ENCODE data around the gene ASCC2. TPM values are rescaled to one million over a fixed set of nuclear protein-coding genes. Genes with fewer than 3 reads are reported as not detected.

ASCC2 gene
- total RNA-seq, 1 experiment from 2014 or later, result 43.3 TPM

DNA sequence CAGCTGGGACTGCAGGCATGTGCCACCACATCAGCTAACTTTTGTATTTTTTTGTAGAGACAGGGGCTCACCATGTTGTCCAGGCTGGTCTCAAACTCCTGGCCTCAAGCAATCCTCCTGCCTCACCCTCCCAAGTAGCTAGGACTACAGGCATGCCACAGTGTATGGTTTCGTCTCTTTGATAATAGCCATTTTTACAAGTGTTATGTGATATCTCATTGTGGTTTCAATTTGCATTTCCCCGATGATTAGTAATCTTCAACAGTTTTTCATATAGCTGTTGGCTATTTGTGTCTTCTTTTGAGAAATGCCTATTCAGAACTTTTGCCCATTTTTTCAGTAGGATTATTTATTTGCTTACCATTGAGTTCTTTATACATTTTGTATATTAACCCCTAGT lies 35.9 kb upstream of the ASCC2 start:
- no TSS peak for BruUV-seq (replicated peaks)
- intact Hi-C loops (cut with micrococcal nuclease; ENCODE audit: unreplicated experiment), result no loop called here
- Histone ChIP-seq H2AFZ (no peak overlapping the region), H3F3A (ENCODE audit: insufficient read depth, low read depth) (no peaks in the 10 kb centered on the region; the same call in none of the 2 replicates), H3K27ac (no peak overlapping the region), H3K4me2 (no peak overlapping the region), H3K9me3 (ENCODE audit: insufficient read depth, low read depth) (no peaks in the 10 kb centered on the region), H3K9me2 (ENCODE audit: insufficient read depth) (no peaks in the 10 kb centered on the region), H3K36me3 (ENCODE audit: low read depth) (no peaks in the 10 kb centered on the region), H4K20me1 (ENCODE audit: insufficient read depth) (no peaks in the 10 kb centered on the region), H3K4me1 (replicated peaks; ENCODE audit: insufficient read depth) (no peaks in the 10 kb centered on the region), H3K79me2 (ENCODE audit: low read depth) (no peaks in the 10 kb centered on the region), H3K4me3 (no peak overlapping the region), H3K27me3 (ENCODE audit: insufficient read depth, low read depth) (no peaks in the 10 kb centered on the region)
- TF ChIP-seq EZH2 (IDR thresholded peaks at IDR 0.05; ENCODE audit: low read depth) (no peak), CTCF (conservative IDR thresholded peaks at IDR 0.05) (no peak)
- no peak for DNase-seq
- CTCF ChIA-PET, result interaction anchor here (0.6 kb wide), 1 partner anchor 215 kb away, joined by 3 read pairs; no protein-coding TSS in a partner anchor
- POLR2A ChIA-PET (ENCODE audit: unreplicated experiment), result interaction anchor here (1.0 kb wide), 1 partner anchor 339 kb away, joined by 4 read pairs; no protein-coding TSS in a partner anchor

DNA sequence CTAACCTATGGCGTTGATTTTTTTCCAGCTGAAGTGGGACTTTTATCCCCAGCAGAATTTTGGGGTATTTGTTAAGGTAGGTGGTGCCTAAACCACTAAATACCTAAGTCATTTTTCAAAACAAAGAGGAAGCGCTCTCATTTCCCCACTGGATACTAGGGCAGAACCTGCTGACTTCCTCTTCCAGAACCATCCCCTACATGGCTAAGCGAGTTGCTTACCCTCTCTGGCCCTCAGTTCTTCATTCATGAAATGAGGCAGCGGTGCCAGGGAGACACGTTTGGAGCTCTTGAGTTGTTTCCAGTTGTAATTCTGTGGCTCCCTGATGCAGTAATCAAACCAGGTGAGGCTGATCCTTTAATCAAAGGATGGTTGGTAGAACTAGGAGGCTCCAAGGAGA lies 34.9 kb upstream of the ASCC2 start:
- Histone ChIP-seq H3K36me3 (ENCODE audit: low read depth) (no peaks in the 10 kb centered on the region), H3K79me2 (ENCODE audit: low read depth) (no peaks in the 10 kb centered on the region), H3K4me2 (no peak overlapping the region), H3K4me1 (replicated peaks; ENCODE audit: insufficient read depth) (no peaks in the 10 kb centered on the region), H3F3A (ENCODE audit: insufficient read depth, low read depth) (no peaks in the 10 kb centered on the region; the same call in none of the 2 replicates), H2AFZ (no peak overlapping the region), H4K20me1 (ENCODE audit: insufficient read depth) (no peaks in the 10 kb centered on the region), H3K27ac (no peak overlapping the region), H3K27me3 (ENCODE audit: insufficient read depth, low read depth) (no peaks in the 10 kb centered on the region), H3K9me3 (ENCODE audit: insufficient read depth, low read depth) (no peaks in the 10 kb centered on the region), H3K4me3 (no peak overlapping the region), H3K9me2 (ENCODE audit: insufficient read depth) (no peaks in the 10 kb centered on the region)
- POLR2A ChIA-PET (ENCODE audit: unreplicated experiment), result no interaction called here
- no TSS peak for BruUV-seq (replicated peaks)
- no peak for TF ChIP-seq EZH2 (IDR thresholded peaks at IDR 0.05; ENCODE audit: low read depth)
- no peak for TF ChIP-seq CTCF (conservative IDR thresholded peaks at IDR 0.05)
- no peak for DNase-seq
- CTCF ChIA-PET, result no interaction called here
- intact Hi-C loops (cut with micrococcal nuclease; ENCODE audit: unreplicated experiment), result no loop called here

DNA sequence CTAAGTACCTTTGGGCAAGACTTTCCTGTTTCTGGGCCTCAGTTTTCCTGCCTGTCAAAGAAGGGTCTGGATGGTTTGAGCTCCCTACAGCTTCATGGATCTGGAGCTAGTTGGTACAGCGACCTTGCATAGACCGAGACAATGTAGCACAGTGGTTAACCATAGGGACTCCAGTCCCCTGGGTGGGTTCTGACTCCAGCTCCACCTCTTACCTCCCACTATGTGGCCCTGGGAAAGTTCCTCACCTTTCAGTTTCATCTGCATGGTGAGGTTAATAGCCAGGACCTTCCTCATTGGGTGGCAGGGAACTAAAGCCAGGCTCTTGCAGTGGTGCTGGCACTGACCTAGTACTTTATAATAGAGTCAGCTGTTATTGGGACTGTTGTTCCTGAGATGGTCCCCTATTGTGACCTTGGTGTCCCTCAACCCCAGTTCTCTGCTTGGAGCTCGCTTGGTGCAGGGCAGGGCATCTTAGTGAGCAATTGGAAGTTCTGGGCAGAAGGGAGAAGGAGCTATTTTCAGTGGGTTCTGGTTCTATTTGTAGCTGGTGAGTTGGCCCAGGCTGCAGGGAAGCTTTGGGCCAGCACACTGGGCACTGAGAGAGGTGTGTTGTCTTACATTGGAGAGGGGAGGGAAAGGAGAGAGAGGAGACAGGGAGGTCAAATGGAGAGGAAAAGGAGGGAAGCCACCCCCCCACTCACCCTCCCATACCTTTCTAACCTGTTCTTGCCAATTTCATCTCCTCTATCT lies 34.2 kb upstream of the ASCC2 start:
- Histone ChIP-seq H3K9me3 (ENCODE audit: insufficient read depth, low read depth) (no peaks in the 10 kb centered on the region), H3K4me1 (replicated peaks; ENCODE audit: insufficient read depth) (no peaks in the 10 kb centered on the region), H3K27ac (no peak overlapping the region), H3F3A (ENCODE audit: insufficient read depth, low read depth) (no peaks in the 10 kb centered on the region; the same call in none of the 2 replicates), H3K79me2 (ENCODE audit: low read depth) (no peaks in the 10 kb centered on the region), H3K9me2 (ENCODE audit: insufficient read depth) (no peaks in the 10 kb centered on the region), H2AFZ (no peak overlapping the region), H3K27me3 (ENCODE audit: insufficient read depth, low read depth) (no peaks in the 10 kb centered on the region), H3K4me3 (no peak overlapping the region), H3K36me3 (ENCODE audit: low read depth) (no peaks in the 10 kb centered on the region), H4K20me1 (ENCODE audit: insufficient read depth) (no peaks in the 10 kb centered on the region), H3K4me2 (no peak overlapping the region)
- DNase-seq, result no peak
- ChIA-PET POLR2A (ENCODE audit: unreplicated experiment) (no interaction called here), CTCF (no interaction called here)
- intact Hi-C loops (cut with micrococcal nuclease; ENCODE audit: unreplicated experiment), result no loop called here
- BruUV-seq (replicated peaks), result no TSS peak
- TF ChIP-seq EZH2 (IDR thresholded peaks at IDR 0.05; ENCODE audit: low read depth) (no peak), CTCF (conservative IDR thresholded peaks at IDR 0.05) (no peak)

All from PC-9 (cell line).